ENCODE results near the gene RDH5.

RDH5 gene

DNA sequence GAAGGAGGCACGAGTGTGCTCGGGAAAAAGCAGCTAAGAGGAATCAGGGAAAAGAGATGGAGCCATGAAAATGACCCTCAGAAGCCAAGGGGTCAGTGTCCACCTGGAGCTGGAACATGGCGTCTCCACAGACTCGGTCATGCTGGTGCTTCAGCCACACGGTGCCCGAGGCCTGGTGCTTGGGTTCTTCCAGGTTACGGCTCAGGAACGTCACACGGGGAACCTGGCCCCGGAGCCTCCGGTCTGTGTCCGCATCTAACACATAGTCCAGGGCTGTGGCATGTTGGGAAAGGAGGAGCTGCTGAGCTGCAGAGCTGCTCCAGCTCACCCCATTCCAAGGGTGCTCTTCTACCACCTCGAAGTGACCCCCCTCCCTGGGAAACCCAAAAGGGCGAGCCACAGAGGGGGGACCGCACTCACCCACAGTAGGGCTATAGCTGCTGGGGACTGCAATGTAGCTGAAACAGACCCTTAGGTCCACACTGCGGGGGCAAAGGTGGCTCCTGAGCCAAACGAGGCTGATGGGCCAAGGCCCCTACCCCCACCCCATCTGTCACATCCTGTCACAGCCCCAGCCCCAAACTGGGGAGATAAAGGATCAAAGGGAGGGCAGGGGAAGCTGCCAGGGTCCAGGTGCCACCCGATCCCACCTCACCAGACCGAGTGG is 23.3 kb upstream of the RDH5 start:
- DNase-seq, result no peak

DNA sequence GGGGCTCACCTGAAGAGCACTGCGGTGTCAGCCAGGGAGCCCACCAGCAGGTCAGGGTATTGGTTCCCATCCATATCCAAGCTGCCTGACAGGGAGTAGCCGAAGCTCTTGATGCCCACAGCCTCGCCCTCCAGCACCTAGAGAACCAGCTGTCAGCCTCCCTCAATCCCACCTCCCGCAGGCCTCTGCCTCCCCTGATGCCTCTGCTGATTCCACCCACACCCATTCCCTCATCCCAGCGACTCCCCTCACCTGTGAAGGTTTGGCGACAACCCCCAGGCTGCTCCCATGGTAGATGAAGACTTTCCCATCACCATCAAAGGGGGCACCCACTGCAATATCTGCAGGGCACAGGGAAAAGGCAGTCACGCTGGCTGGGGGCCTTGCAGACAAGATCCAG is 22.5 kb upstream of the RDH5 start:
- DNase-seq, result no peak

- DNase-seq, result no peak
These were observed 21.8 kb upstream of the RDH5 start for GRCh38 chr12:55698241-55698955.

DNA sequence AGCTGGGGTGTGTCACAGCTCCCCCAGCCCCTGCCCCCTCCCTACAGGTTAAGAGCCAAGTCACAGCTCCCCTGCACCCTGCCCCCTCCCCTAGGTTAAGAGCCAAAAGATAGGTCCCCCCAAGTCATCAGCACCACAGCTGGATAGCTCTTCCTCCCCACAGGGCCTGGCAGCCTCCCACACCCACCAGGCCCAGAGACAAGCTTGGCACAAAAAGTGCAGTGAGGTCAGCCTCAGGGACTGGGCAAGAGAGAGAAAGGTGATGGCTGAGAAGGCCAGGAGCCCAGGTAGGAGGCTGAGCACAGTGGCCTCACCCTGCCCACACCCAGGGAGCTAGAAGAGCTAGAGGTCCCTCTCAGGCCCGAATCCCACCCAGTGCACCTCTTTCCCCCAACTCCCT is 21.2 kb upstream of the RDH5 start:
- DNase-seq, result no peak

- DNase-seq, result no peak
These were observed 20.6 kb upstream of the RDH5 start for GRCh38 chr12:55699471-55700055.

GRCh38 chr12:55700255-55701018 is 19.8 kb upstream of the RDH5 start:
- DNase-seq, result no peak

DNA sequence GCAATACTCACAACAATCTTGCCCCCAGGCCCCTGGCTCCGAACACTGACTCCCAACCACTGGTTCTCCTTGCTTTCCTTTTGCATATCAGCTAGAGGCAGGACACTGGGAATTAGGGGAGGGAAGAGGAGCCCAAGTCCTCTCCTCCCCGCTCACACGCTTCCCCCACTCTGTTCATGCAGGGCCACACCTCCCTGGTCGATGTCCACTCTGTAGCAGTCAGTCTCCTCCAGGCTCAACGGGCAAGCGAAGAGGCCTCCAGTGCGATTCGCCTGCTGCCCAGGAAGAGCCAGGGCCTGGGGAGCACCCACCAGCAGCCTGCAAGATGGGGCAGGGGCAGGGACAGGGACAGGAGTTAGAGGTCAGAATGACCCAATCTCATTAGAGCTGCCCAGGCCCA is 17.3 kb upstream of the RDH5 start:
- DNase-seq, result no peak

DNA sequence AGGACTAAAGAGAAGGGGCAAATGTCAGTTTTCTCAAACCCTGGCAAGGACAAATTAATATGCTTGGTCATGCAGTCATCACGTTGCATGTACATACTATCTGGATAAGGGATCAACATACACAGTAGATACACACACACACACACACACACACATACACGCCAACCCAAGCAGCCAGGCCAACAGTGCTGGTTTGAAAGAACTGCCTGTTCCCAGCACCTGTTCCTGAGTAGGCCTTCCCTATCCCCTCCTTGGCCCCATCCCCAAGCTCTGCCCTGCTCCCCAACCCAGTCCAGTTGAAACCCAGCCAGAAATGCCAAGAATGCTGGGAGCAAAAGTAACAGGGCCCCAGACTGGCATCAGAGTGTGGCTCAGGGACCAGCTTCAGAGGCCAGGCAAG is 16.9 kb upstream of the RDH5 start:
- DNase-seq, result no peak

DNA sequence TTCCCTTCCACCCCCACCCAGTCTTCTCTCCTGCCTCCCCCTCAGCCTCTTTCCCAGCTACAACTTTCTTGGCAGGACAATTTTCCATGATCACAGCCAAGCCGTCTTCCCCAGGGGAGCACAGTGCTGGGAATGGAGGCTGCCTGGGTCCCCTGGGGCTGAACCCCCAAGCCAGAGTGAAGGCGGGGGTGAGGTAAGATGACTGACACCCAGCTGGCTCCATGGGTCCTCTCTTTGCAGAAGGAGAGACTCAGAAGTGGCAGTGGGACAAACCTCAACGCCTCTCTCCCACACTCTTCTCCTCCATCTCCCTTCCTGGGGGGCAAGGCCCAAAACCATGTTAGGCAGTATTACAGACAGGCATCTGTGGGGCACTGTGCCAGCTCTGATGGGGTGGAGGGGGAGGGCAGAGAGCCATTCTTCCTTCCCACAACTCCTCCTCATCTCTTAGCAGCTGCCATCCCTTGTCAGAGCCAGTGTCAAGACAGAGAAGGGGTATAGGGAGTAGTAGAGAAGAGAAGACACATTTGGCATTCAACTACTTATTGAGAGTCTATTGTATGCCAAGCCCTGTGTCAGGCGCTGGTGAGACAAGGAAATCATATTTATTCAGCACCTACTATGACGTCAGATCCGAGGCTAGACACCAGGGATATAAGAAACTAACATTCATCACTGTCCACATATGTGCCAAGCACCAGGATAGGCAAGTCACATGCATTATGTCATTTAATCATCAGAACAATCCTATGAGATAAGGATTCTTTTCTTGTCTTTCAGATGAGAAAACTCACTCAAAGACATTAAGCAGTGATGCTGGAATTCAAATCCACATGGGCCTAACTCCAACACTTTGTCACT is 16.1 kb upstream of the RDH5 start:
- DNase-seq, result no peak

DNA sequence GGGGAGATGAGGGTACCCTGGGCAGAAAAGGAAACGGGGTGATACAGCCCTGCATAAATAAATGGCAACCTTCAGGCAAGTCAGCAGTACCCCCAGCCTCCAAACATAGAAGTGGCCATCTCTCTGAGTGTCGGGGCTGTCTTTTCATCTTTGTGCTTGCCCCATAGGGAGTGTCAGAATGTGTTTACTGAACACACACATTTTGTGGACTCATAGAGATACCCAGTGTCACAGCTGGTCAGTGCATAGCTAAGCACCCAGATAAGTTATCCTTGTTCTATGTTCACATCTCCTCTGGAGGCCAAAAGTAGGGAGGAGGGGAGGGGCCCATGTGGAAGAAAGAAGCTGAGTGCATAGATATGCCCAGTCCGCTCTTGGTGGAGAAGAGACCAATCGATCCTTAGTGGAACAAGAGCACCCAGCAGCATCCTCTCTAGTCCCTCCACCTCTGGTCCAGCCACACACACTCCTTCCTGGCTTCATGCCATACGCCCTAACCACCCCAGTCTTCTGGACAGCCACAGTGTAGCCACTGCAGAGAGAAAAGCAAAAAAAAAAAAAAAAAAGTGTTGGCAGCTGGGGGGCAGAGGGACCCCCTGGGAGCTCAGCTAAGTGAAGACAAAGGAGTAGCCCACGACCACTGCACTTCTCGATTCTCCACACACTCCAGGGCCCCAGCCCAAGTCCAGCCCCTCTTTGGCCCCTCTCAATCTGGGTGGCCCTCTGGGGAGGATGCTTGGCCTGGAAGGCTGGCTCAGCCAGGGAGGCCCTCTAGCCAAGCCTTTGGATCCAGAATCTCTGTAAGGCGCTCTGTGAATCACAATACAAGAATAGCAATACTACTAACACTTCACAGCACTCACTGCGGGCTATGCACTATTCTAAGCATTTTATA is 15.1 kb upstream of the RDH5 start:
- no peak for DNase-seq

- no peak for DNase-seq
These were observed 14.3 kb upstream of the RDH5 start for GRCh38 chr12:55705782-55706402.

- DNase-seq, result no peak
These were observed 13.5 kb upstream of the RDH5 start for GRCh38 chr12:55706568-55707218.

- DNase-seq, result no peak
These were observed 12.9 kb upstream of the RDH5 start for GRCh38 chr12:55707219-55707671.

- peak; percentile 47 for DNase-seq
These were observed 12.1 kb upstream of the RDH5 start, which contains the start of gene ITGA7 for GRCh38 chr12:55707841-55708694. Gene ITGA7 (minus strand): TSS chr12:55707904. CDS start chr12:55707682, 222 bp downstream.

DNA sequence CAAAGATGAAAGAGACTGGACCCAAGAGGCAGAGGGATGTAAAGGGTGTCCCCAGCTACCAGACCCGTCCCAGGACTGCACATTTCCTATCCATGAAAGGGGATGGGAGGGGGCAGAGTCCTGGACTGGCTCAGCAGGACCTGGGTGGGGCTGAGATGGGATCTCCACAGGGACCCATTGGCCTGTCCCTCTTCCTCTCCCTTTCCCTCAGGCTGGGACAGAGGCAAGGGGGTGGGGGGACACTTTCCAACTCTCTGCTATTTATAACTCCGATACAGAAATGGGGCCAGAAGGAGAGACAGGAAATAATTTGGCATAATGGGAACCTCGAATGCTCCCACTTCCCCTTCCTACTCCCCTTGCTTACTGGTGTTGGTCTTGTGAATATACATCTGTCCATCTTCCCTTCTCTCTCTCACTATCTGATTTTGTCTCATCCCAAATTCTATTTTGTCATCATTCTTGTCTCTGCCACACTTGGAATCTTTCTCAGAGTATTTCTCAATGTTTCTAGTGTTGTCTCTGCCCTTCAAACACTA is 11.4 kb upstream of the RDH5 start:
- no peak for DNase-seq

DNA sequence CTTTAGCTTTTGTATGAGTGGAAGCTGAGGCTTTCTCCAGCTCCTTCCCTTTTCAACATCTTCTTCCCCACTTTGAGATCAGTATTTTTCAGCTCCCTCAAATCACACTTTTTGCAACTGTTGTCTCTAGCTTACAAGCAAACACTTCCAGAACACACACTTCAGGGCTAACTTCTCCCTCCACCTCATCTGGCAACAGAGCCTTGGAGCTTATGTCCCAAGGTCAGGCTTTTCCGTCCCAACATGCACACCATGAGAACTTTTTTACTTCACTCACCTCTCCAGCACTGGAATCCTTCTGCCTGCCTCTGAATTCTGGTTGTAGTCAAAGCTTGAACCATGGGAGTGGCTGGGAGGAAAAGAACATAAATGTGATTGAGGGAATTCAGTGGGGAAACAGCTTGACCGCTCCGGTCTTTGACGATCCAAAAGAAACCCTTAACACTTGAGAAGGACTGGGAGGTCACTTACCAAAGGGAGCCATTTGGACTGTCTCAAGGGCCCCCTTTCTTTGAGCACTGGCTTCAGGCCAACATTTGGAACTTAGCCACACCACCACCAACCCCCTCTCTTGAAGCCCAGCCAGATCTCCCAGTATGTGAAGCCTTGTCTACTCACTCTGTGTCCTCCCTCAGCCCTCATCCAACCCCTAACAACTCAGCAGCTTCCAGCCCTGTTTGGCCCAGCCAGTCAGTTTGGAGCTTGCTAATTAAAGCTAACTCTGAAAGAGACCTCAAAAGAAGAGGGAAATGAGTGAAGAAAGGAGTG is 8.2 kb upstream of the RDH5 start:
- no peak for DNase-seq

DNA sequence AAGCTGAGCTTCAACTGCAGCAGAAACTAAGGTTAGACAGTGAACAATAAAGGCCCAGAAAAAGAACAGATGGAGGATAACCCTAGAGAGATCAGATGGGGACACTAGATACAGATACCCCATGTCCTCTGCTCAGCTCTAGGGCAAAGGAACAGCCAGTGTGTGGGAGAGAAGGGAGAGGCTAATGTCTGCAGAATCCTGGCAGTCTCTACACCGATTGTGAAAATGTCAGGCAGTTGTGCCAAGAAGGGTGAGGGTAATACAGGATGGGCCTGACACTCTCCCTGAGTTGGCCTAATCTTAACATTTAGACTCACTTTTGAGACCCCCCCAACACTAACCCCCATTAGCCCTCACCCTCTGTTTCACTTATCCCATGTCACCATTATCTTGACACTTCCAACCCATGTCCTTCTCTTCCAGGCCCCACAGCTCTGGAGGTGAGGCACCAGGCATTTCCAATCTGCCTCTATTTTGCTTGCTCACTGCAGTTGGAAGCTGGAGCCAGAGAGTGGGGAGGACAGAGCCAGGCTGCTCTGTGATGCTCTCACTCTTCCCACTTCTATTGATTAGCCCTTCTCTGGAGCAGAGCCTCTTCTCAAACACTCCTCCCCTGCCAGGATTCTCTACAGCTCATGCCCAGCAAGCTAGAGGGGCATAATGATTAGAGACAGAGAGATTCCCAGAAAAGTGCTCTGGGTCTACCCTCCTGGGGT is 7.3 kb upstream of the RDH5 start:
- DNase-seq, result no peak
